Measurements from ENCODE around the gene TMEM52. TPM values are rescaled to one million over a fixed set of nuclear protein-coding genes. Genes with fewer than 3 reads are reported as not detected.

Gene TMEM52
- total RNA-seq, 4 donors from 2014 or later = 0.74 to 5.7 (median 3.5) TPM

DNA sequence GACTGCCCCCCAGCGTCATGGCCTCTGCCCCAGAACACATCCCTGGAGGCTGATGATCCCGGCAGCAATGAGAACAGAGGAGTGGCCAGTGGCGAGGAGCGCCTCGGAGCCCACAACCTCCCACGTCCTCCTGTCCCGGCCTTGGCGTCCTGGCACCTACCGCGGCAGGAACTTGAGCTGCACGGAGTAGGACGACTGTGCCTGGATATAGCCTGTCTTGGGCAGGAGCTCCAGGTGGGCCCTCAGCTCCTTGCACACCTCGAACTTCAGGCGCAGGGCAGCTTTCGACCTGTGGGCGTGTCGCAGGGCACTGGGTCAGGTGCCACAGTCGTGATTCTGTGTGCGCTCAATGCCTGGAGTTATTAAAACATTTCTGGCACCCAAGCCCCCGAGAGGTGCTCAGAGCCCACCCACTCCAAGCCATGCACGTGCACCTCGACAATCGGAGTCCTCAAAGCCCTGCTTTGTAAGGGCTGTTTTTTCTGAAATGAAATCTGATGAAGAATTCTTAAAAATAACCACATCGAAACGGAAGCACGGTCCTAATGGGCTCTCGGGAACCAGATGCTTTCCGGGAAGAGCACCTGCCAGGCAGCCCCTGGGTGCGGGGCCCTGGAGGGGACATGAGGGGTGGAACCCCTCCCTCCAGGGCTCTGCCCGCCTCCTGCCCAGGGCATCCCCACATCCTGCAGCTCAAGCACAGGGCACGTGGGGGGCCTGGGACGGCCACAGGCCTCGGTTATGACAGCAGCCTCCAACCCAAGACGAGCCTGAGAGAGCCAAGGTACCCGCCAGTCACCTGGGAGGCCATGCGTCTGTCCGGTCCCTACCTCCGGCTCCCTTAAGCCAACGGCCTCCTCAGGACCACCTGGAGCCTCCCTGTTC is 23.0 kb upstream of the TMEM52 start:
- TF ChIP-seq, protein P1, sequence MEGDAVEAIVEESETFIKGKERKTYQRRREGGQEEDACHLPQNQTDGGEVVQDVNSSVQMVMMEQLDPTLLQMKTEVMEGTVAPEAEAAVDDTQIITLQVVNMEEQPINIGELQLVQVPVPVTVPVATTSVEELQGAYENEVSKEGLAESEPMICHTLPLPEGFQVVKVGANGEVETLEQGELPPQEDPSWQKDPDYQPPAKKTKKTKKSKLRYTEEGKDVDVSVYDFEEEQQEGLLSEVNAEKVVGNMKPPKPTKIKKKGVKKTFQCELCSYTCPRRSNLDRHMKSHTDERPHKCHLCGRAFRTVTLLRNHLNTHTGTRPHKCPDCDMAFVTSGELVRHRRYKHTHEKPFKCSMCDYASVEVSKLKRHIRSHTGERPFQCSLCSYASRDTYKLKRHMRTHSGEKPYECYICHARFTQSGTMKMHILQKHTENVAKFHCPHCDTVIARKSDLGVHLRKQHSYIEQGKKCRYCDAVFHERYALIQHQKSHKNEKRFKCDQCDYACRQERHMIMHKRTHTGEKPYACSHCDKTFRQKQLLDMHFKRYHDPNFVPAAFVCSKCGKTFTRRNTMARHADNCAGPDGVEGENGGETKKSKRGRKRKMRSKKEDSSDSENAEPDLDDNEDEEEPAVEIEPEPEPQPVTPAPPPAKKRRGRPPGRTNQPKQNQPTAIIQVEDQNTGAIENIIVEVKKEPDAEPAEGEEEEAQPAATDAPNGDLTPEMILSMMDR (IDR thresholded peaks at IDR 0.05) = no peak
- no peak for DNase-seq (ENCODE audit: low spot score)
- no peak for ATAC-seq (ENCODE audit: low FRiP score)

DNA sequence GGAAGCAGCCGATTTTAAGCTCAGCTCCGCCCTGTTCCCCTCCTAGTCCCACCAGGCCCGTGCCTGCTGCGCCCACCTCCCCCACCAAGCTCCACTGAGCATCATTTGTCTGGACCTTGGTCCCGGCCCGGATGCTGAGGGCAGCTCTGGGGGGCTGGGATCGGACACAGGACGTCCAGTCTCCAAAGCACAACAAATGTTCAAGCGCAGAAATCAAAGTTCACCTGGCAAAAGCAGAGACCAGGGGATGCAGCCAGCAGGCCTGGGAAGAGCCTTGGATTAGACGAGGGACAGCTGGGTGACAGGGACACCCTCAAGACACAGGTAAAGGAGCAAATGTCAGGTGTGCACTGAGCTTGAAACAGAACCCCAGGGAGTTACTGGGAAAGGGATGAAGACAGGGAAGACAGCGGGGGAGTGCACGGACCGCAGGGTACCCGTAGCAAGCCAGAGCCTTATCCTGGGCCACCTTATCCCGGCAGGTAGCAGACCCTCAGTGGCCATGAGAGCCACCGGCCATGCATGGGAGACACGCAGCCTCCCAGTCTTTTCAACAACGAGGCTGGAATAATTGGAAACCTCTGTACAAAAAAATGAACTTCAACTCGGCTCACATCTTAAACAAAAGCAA is 22.2 kb upstream of the TMEM52 start:
- ATAC-seq (ENCODE audit: low FRiP score) = no peak
- TF ChIP-seq, protein P1 (IDR thresholded peaks at IDR 0.05) = no peak
- DNase-seq (ENCODE audit: low spot score) = no peak

DNA sequence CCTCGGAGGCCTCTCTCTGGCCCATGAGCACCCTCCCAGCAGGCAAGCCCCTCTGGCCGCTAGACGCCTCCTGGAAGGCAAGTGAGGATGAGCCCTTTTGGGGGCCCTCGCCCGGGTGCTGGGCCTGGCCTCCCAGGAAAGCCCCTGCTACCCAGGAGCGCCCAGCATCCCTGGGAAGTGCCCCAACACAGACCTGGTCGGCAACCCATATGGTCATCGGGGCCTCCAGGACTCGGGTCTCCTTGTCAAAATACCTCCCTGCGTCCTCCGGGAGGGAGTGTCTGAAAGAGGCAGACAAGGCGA is 21.0 kb upstream of the TMEM52 start:
- no peak for ATAC-seq (ENCODE audit: low FRiP score)
- DNase-seq (ENCODE audit: low spot score) = no peak
- TF ChIP-seq, protein P1 (IDR thresholded peaks at IDR 0.05) = no peak

DNA sequence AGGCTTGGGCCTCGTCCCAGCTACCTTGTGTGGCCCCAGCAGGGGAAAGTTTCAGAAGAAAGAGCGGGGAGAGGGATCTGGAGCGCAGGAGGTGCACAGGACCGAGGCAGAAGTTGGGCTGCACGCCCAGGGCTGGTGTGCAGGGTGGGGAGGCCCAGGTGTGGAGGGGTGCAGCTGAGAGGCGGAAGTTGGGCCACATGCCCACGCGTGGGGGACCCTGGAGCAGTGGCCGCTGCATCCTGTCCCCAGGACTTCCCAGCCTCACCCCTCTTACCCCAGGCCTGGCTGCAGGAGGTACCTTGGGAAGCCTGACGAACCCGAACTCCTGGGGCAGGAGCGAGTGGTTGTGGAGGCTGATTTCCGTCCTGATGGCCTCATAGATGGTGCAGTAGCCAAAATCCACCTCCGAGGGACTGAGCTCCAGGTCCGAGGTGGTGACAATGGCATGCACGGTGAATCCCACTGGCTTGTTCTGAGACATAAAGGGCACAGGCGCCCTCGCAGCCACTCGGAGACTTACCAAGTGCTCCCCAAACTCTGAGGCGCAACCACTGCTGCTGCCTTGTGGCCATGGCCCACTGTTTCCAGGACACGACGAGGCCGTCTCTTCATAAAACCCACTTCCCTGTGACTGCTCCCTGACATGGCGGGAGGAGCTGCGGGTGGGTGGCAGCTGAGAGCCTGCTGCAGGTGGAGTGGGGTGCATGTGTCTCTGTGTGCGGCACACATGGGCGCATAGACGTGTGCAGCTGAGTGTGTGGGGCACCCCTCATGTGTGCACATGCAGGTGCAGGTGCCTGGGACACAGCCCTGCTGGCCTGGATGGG is 20.4 kb upstream of the TMEM52 start:
- no peak for DNase-seq (ENCODE audit: low spot score)
- no peak for ATAC-seq (ENCODE audit: low FRiP score)
- TF ChIP-seq, protein P1 (IDR thresholded peaks at IDR 0.05) = no peak

DNA sequence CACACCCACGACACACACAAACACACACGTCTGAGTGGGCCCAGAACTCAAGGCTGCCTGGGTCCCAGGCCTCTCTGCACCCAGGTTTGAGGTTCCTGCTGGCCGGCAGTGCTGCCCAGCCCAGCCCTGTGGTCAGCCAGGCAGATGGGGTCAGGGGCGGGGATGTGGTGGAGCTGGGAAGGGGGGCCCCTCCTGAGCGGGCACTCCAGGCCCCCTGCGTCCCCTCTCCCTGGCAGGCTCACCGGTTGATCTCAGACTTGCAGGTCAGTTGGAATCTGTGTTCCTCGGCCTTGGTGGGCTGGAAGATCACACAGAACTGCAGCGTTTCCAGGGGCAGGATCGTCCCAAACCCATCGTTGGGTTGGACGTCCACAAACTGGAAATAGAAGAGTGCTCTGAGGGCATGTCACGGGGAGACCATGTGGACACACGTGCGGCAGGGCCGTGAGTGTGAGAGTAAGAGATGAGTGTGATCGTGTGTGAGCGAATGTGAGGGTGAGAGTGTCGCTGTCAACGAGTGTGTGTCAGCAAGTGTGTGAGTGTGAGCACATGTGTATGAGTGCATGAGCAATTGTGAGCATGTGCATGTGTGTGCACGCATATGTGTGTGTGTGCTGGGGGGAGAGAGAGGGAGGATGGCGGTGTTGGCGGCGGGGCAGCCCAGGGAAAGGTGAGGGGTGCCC is 19.7 kb upstream of the TMEM52 start:
- TF ChIP-seq, protein P1 (IDR thresholded peaks at IDR 0.05) = no peak
- no peak for ATAC-seq (ENCODE audit: low FRiP score)
- DNase-seq (ENCODE audit: low spot score) = no peak

DNA sequence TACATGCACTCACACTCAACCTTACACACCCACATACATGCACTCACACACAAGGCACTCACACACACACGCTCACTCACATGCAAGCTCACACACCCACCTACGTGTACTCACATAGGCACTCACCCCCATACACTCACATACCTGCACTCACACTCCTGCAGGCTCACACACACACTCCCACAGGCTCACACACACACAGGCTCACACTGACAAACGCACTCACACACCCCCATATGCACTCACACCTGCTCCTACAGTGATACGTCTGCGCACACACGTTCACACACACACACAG is 19.1 kb upstream of the TMEM52 start:
- TF ChIP-seq, protein P1 (IDR thresholded peaks at IDR 0.05) = no peak
- ATAC-seq (ENCODE audit: low FRiP score) (no peak), DNase-seq (ENCODE audit: low spot score) (no peak)
